Erythroblast (primary cell): ENCODE measurements around the gene PHACTR3.

Experiments
- GATA1 ChIP-seq: IDR thresholded peaks from 2 replicates; pipeline ENCODE4 v1.6.1; 2011; ENCODE audit warnings: low read depth, mild to moderate bottlenecking, control low read depth, low read length, moderate library complexity
- POLR2A ChIP-seq: IDR thresholded peaks from 2 replicates; pipeline ENCODE4 v1.6.1; 2011; ENCODE audit warnings: mild to moderate bottlenecking, low read length

- TF ChIP-seq POLR2A: no peak
- TF ChIP-seq GATA1: no peak
Observed at GRCh38 chr20:59749301-59749700, 145.0 kb downstream of the PHACTR3 start.
